Measurements from ENCODE around the gene NUDC.

DNA sequence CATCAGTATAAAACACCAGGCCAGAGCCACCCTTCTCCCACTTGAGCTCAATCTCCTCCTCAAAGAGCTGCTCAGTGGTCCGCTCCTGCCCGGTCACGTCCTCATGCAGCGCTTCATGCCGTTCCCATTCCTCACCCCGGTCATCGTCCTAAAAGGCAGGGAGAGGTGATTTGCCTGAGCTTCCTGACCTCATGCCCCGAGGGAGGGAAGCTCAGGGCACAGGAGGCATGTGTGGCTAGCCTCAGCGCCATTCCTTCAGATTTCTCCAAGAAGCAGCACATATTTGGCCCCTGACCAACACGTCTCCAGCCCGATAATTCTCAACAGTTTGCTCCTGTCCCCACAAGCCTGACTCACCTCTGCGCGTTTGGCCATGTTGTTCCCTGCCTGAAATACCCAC is 27.3 kb upstream of the NUDC start:
- TF ChIP-seq POLR2A (IDR thresholded peaks at IDR 0.05) (no peak), POLR2AphosphoS5 (IDR thresholded peaks at IDR 0.05) (no peak)
- TF ChIP-seq, protein P1, sequence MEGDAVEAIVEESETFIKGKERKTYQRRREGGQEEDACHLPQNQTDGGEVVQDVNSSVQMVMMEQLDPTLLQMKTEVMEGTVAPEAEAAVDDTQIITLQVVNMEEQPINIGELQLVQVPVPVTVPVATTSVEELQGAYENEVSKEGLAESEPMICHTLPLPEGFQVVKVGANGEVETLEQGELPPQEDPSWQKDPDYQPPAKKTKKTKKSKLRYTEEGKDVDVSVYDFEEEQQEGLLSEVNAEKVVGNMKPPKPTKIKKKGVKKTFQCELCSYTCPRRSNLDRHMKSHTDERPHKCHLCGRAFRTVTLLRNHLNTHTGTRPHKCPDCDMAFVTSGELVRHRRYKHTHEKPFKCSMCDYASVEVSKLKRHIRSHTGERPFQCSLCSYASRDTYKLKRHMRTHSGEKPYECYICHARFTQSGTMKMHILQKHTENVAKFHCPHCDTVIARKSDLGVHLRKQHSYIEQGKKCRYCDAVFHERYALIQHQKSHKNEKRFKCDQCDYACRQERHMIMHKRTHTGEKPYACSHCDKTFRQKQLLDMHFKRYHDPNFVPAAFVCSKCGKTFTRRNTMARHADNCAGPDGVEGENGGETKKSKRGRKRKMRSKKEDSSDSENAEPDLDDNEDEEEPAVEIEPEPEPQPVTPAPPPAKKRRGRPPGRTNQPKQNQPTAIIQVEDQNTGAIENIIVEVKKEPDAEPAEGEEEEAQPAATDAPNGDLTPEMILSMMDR (IDR thresholded peaks at IDR 0.05): no peak

Measured in suprapubic skin (tissue), 4 donors.